ENCODE measurements around the gene DNAJC1. TPM values are rescaled to one million over a fixed set of nuclear protein-coding genes. Genes with fewer than 3 reads are reported as not detected.

DNAJC1 gene
- total RNA-seq, 1 donor from 2014 or later = 26.1 TPM

- Histone ChIP-seq H3K27ac (no peak overlapping the region), H3K27me3 (no peaks in the 10 kb centered on the region), H3K4me3 (no peak overlapping the region), H3K9me3 (peaks cover 31 to 75% of the 10 kb centered on the region in 2 donors), H3K4me1 (no peaks in the 10 kb centered on the region), H3K36me3 (peaks cover 0 to 6% of the 10 kb centered on the region in 2 donors)
- no peak for DNase-seq (ENCODE audit: low spot score in 2 of 2)
- TF ChIP-seq CTCF (IDR thresholded peaks at IDR 0.05) = no peak
- intact Hi-C loops (cut with DNase I) = no loop called here
These were observed 170.8 kb downstream of the DNAJC1 start for GRCh38 chr10:21832821-21833130.

GRCh38 chr10:21831986-21832820, 171.3 kb downstream of the DNAJC1 start:
- Histone ChIP-seq H3K27me3 (no peaks in the 10 kb centered on the region), H3K27ac (no peak overlapping the region), H3K4me3 (no peak overlapping the region), H3K9me3 (peaks cover 37 to 80% of the 10 kb centered on the region in 2 donors), H3K36me3 (peaks cover 0 to 6% of the 10 kb centered on the region in 2 donors), H3K4me1 (no peaks in the 10 kb centered on the region)
- TF ChIP-seq CTCF (IDR thresholded peaks at IDR 0.05) = no peak
- no peak for DNase-seq (ENCODE audit: low spot score in 2 of 2)
- intact Hi-C loops (cut with DNase I) = no loop called here

- intact Hi-C loops (cut with DNase I) = no loop called here
- Histone ChIP-seq H3K27me3 (no peaks in the 10 kb centered on the region), H3K9me3 (peaks cover 51 to 85% of the 10 kb centered on the region in 2 donors), H3K4me1 (no peaks in the 10 kb centered on the region), H3K4me3 (no peak overlapping the region), H3K36me3 (peaks cover 0 to 6% of the 10 kb centered on the region in 2 donors), H3K27ac (no peak overlapping the region)
- TF ChIP-seq CTCF (IDR thresholded peaks at IDR 0.05) = no peak
- DNase-seq (ENCODE audit: low spot score in 2 of 2) = no peak
These were observed 173.5 kb downstream of the DNAJC1 start for GRCh38 chr10:21830037-21830436.

- no peak overlapping the region for H3K4me3 ChIP-seq
- DNase-seq (ENCODE audit: low spot score in 2 of 2) = no peak
- no peak for TF ChIP-seq CTCF (IDR thresholded peaks at IDR 0.05)
- H3K27ac ChIP-seq = no peak overlapping the region
- peaks cover 43 to 66% of the 10 kb centered on the region in 2 donors for H3K9me3 ChIP-seq
- H3K4me1 ChIP-seq = no peaks in the 10 kb centered on the region
- intact Hi-C loops (cut with DNase I) = no loop called here
- no peaks in the 10 kb centered on the region for H3K27me3 ChIP-seq
- no peaks in the 10 kb centered on the region for H3K36me3 ChIP-seq
These were observed 176.2 kb downstream of the DNAJC1 start for GRCh38 chr10:21827308-21827707.

- H3K4me1 ChIP-seq = no peaks in the 10 kb centered on the region
- intact Hi-C loops (cut with DNase I) = no loop called here
- no peak overlapping the region for H3K27ac ChIP-seq
- no peaks in the 10 kb centered on the region for H3K36me3 ChIP-seq
- TF ChIP-seq CTCF (IDR thresholded peaks at IDR 0.05) = no peak
- H3K9me3 ChIP-seq = peaks cover 43 to 65% of the 10 kb centered on the region in 2 donors
- DNase-seq (ENCODE audit: low spot score in 2 of 2) = no peak
- H3K27me3 ChIP-seq = no peaks in the 10 kb centered on the region
- H3K4me3 ChIP-seq = no peak overlapping the region
These were observed 176.8 kb downstream of the DNAJC1 start for GRCh38 chr10:21826725-21827124.
